Measurements from ENCODE around the gene PHOSPHO1. TPM values are rescaled to one million over a fixed set of nuclear protein-coding genes. Genes with fewer than 3 reads are reported as not detected.
"Not testable (repeated sequence)": the region's sequence is repeated elsewhere in the genome, so short reads cannot be mapped to it uniquely, and the experiment has no call there.

The PHOSPHO1 gene
- total and polyA plus RNA-seq, 2 of the 13 experiments (the other 11 are each of a cell fraction or from before 2014, with no cell fraction given), result not detected

GRCh38 chr17:49175978-49176377 lies 54.6 kb downstream of the PHOSPHO1 start:
- CTCF ChIA-PET (ENCODE audit: low intra/inter-chr PET ratio, low total read pairs); FAIRE-seq; H3K27ac ChIP-seq (ENCODE audit: extremely low read length, insufficient read depth, low read length); H3K27me3 ChIP-seq (ENCODE audit: control insufficient read depth in 1 of 2, insufficient read depth in 2 of 2, low read length in 2 of 2); H2AFZ ChIP-seq (ENCODE audit: low read length); BruUV-seq (replicated peaks); ATAC-seq; H3K36me3 ChIP-seq (replicated peaks in 1 of 2; ENCODE audit: control insufficient read depth in 1 of 2, insufficient read depth in 2 of 2, low read length in 2 of 2); H3K4me1 ChIP-seq (ENCODE audit: insufficient read depth, low read length); DNase-seq (ENCODE audit: low spot score); H4K20me1 ChIP-seq (ENCODE audit: insufficient read depth, low read length); H3K79me2 ChIP-seq (ENCODE audit: insufficient read depth, low read length); H3K4me2 ChIP-seq (ENCODE audit: low read depth, low read length); intact Hi-C loops (cut with micrococcal nuclease; ENCODE audit: unreplicated experiment); H3K9ac ChIP-seq (ENCODE audit: insufficient read depth, low read depth, low read length); H3K4me3 ChIP-seq (replicated peaks in 1 of 3; ENCODE audit: insufficient read depth in 1 of 3, low read depth in 2 of 3, low read length in 3 of 3); in situ Hi-C loops (cut with HindIII; ENCODE audit: extremely low pct_ligation_motif_present, low pct_unique_long_range_greater_than_20kb); POLR2A ChIA-PET: not testable (repeated sequence)
- H3K9me3 ChIP-seq (ENCODE audit: low read length), result peaks cover 30% of the 10 kb centered on the region
- TF ChIP-seq ZNF280D (CRISPR knock-in tag; IDR thresholded peaks at IDR 0.05), result 0 out of 2 replicates have a peak, but pooled peaks have one; percentile 41
- WGBS (ENCODE audit: low lambda C conversion rate), result 48% methylated on average over 11 of the region's 11 CpGs

Other genes starting within 250 kb of the PHOSPHO1 start
- gene IGF2BP1, start 233.4 kb downstream of the PHOSPHO1 start, total RNA-seq (2016; rRNA removed; fragmentation: Illumina TruSeq; extraction: Trizol), result 75.1 and 116 TPM in 2 replicates
- 29.0 and 29.7 TPM in 2 replicates for gene IGF2BP1, start 233.4 kb downstream of the PHOSPHO1 start, polyA plus RNA-seq (2011; rRNA removed)
- gene B4GALNT2, start 98.0 kb downstream of the PHOSPHO1 start, total RNA-seq (2016; rRNA removed; fragmentation: Illumina TruSeq; extraction: Trizol), result not detected in 2 replicates
- gene B4GALNT2, start 98.0 kb downstream of the PHOSPHO1 start, polyA plus RNA-seq (2011; rRNA removed), result 0.13 TPM in 1 of 2 replicates, not detected in the other
- not detected in 2 replicates for gene GNGT2, start 20.2 kb downstream of the PHOSPHO1 start, total RNA-seq (2016; rRNA removed; fragmentation: Illumina TruSeq; extraction: Trizol)
- gene GNGT2, start 20.2 kb downstream of the PHOSPHO1 start, polyA plus RNA-seq (2011; rRNA removed), result not detected in 2 replicates
- not detected in 2 replicates for gene ABI3, start 20.1 kb downstream of the PHOSPHO1 start, total RNA-seq (2016; rRNA removed; fragmentation: Illumina TruSeq; extraction: Trizol)
- not detected in 2 replicates for gene ABI3, start 20.1 kb downstream of the PHOSPHO1 start, polyA plus RNA-seq (2011; rRNA removed)
- 30.2 and 58.2 TPM in 2 replicates for gene ZNF652, start 131.5 kb upstream of the PHOSPHO1 start, total RNA-seq (2016; rRNA removed; fragmentation: Illumina TruSeq; extraction: Trizol)
- gene ZNF652, start 131.5 kb upstream of the PHOSPHO1 start, polyA plus RNA-seq (2011; rRNA removed), result 15.8 and 16.2 TPM in 2 replicates
- 515 and 623 TPM in 2 replicates for gene PHB1, start 184.1 kb upstream of the PHOSPHO1 start, total RNA-seq (2016; rRNA removed; fragmentation: Illumina TruSeq; extraction: Trizol)
- gene PHB1, start 184.1 kb upstream of the PHOSPHO1 start, polyA plus RNA-seq (2011; rRNA removed), result 688 and 721 TPM in 2 replicates